Kasumi-1 (cell line): ENCODE results near the gene PXYLP1.

Experiments used
- DNase-seq, 2 experiments: peaks; one replicate each; lab custom pipeline; 2025; lab: John Stamatoyannopoulos, UW

The PXYLP1 gene

GRCh38 chr3:141250342-141250741 is 18.7 kb downstream of the PXYLP1 start:
- DNase-seq, result no peak

- DNase-seq, result no peak
These were observed 19.2 kb downstream of the PXYLP1 start for GRCh38 chr3:141250828-141251227.

DNA sequence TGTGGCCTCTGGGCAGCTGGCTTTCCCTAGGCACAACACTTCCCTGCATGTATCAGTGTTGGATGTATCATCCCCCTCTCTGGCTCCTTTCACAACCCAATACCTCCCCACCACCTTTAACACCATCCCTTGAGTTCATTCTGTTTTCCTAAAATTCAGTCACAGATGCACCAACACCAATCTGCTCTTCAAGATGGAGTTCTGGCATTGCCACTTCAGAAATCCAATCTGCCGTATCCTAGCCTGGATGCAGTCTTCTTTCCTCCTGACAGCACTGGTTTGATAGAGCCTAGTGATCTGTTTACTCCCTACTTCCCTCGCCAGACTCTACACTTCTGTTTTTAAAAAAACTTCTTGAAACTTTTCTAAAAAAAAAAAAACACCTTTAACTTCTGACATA is 21.7 kb downstream of the PXYLP1 start:
- DNase-seq, result no peak

- no peak for DNase-seq
These were observed 22.2 kb downstream of the PXYLP1 start for GRCh38 chr3:141253811-141254210.

- no peak for DNase-seq
These were observed 23.7 kb downstream of the PXYLP1 start for GRCh38 chr3:141255137-141255845.

DNA sequence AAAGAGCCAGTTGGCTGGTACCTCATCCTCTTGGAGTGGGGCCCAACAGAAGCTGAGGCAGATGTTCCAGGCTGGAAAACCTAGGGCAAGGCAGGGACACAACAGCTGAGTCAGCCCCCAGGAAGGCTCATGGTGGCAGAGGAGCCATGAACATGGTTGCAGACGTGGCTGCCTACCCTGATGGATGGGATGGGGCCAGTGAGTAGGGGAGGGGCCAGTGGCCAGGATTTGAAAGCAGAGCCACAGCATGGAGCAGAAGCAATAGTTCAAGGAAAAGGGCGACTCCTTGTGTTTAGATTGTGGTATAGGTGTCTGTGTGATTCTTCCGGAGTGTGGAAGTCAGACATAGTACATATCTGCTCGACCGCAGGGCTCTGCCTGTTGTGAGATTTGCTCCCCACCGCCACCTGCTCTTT is 24.2 kb downstream of the PXYLP1 start:
- no peak for DNase-seq

DNA sequence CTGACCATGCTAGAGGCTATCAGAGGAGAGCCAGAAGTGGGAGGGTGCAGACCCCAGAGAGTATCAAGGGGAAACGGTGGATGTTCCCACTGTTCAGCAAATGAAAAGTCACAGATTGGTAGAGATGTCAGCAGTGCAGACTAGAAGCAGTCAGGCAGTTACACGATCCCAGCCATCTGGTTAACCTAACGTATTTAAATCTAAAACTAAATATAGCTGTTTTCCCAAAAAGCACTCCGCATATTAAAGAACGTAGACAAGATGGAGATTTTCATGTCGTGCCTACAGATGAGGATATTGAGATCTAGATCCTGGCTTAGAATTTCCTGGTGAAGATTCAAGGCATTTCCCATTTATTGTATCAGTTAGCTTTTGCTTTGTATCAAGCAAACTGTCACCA is 25.2 kb downstream of the PXYLP1 start:
- no peak for DNase-seq

DNA sequence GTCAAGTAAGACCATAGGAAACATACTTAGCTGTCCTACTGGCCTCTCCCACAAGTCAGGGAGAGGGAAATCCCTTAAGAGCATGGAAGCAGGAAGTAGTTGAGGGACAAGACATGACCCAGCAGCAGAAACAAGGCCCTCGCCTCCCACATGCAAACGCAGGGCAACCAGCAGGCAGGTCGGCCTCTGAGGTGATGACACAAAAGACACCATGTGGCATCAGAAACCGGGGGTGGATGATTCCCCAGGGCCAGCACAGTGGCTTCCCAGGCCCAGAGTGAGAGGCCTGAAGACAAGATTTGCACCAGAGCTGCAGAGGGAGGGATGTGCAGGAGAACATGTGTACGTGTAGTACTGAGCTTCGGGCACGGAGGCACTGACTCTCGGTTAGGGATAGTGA is 26.3 kb downstream of the PXYLP1 start:
- no peak for DNase-seq

- no peak for DNase-seq
These were observed 27.3 kb downstream of the PXYLP1 start for GRCh38 chr3:141258973-141259372.

DNA sequence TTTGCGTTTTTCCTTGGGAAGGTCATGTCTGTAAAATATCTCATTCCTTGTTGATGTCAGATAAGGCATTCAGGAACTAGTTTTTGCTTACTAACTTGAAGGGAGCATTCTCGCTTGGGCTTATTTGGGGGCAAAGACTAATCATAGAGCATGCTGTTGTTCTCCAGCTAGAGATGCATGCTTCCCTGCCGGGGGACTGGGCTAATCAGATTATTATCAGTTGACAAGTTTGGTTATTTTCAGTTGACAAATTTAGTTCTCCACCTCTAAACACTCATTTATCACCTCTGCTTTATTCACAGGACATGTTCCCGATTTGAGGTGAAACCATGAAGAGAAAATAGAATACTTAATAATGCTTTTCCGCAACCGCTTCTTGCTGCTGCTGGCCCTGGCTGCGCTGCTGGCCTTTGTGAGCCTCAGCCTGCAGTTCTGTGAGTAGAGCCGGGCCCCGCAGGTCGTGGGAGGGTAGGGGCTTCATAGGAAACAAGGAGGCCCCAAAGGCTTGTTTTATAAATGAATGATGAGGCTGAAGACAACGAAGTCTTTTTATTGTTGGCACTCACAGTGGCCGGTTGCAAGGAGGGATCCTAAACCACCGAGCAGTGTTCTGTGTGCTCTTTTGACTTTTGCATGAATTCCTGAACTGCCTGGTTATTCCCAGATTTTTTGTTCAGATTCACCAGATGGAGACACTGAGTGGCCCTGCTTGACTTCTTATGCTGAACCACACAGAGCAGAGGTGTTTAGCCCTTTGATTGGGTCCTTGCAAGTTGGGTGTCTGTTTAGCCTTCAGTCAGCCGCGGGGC is 28.4 kb downstream of the PXYLP1 start:
- DNase-seq, result no peak

- no peak for DNase-seq
These were observed 29.0 kb downstream of the PXYLP1 start for GRCh38 chr3:141260630-141260927.

DNA sequence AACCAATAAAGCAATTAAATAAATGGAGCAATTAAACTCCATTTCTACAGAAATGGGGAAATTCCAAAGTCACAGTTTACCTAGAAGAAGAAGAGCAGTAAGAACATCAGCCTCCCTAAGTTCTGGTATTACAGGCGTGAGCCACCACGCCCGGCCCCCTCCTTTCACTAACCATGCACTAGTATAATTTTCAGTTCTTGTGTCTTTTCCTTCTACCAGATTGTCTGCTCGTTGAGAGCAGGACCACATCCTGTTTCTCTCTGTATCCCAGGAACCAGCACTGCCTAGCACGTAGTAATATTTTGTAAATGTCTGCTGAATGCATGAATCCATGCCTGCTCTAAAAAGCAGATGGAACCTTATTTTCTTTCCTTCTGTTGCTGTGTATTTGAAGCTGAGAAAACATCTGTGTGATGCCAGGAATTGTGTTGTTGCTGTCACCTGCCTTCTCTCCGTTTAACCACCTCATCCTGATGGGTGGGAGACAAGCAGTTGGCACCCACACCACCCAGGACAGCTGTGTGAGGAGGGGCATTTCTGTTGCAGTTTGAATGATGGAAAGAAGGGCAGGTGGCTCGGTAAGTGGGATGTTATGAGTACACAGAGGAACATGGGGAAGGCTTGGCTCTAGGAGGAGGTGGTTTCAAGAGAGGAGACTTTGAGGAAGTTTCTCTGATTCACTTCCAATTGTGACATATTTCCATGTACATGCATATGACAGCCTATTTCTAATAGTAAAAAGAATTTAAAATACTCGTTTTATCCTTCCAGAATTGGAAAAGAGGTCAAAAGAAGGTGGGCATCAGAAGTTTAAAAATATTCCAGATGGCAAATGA is 30.1 kb downstream of the PXYLP1 start:
- peak in 1 of 2 experiments; percentile 9 for DNase-seq

DNA sequence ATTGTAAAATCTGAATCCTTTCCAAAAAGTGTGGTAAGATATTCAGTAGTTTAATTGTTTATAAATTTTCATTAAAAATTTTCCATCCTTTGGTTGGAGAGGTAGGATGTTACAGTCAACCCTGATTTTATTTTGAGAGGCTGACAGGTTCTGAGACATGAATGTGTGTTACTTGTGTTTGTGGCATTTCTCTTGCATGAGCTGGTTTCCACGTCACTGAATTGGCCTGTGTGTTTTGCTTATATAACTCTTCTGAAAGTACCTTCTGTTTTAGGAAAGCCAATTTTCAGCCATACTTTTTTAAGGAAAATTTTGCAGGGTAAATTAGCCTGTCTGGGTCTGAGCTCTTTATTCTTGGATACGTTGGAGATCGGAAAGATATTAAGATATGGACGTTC is 30.7 kb downstream of the PXYLP1 start:
- no peak for DNase-seq

DNA sequence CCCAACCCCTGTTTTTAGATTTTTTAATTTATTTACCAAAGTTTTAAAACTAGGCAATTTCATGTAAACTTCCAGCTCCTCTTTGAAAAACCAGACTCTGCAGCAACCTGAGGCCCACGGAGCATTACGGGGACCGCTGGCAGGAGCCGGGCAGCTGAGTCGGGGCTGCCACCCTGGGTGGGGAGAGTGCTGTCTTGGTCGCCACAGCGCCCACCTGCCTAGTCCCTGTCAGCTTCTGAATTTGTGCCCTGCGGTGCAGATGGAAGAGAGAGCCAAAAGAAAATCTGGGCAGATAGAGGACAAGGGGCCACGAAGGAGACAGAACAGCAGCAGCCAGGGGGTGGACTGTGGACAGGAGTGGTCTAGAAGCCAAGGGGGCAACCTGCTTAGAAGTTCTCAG is 34.6 kb downstream of the PXYLP1 start:
- DNase-seq, result no peak

DNA sequence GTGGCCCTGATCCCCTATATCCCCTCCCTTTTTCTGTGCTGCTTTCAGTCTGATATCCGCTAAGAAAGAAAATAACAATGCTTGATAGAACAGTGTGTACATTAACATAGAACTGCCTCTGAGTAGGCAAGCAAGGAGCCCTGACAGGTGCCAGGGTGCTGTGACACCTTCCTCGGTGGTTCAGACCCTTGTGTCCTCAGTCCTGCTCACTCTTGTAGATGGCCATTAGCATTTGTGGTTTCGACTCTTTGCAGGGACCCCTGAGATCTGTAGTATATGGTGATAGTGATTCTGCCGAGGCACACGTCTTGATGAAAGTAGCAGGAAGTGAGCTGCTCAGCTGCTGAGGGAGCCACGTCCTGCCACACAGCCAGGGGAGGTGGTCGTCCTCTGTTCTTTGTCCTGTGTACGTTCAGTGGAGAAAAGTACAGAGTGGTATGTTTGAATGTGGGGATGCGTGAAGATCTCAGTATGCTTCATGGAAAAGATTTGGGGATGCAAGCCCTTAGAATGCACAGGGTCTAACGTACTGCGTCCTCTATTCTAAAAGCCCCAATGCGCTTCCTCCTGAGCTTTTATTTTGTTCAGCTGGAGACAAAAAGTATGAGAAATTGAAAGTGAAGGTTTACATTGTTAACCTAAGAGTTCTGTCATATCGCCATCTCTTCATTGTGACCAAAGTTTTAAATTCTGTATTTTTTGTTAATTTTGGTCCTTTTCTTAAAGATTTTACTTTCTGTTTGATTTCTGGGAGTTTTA is 35.4 kb downstream of the PXYLP1 start:
- peak in 1 of 2 experiments; percentile 22 for DNase-seq

- DNase-seq, result no peak
These were observed 36.0 kb downstream of the PXYLP1 start for GRCh38 chr3:141267629-141268028.

GRCh38 chr3:141268306-141268705 is 36.7 kb downstream of the PXYLP1 start:
- DNase-seq, result no peak

- DNase-seq, result no peak
These were observed 37.2 kb downstream of the PXYLP1 start for GRCh38 chr3:141268791-141269190.

DNA sequence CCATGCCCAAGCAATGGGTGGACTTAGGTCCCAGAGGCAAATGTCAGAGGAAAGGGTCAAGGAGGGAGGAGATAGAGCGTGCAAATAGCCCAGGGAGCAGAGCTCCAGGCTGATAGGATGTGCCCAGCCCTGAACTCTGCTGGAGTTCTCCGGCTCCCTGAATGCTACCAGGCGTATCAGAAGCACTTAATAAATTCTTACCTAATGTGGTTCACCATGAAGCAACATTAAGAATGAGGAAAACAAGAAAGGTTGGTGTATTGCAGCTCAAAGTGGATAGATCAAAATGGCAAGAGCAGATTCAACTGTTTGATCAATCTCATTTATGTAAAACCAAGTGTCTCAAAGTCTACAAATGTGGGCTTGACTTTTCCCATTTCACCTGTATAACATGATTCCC is 38.3 kb downstream of the PXYLP1 start:
- DNase-seq, result no peak

DNA sequence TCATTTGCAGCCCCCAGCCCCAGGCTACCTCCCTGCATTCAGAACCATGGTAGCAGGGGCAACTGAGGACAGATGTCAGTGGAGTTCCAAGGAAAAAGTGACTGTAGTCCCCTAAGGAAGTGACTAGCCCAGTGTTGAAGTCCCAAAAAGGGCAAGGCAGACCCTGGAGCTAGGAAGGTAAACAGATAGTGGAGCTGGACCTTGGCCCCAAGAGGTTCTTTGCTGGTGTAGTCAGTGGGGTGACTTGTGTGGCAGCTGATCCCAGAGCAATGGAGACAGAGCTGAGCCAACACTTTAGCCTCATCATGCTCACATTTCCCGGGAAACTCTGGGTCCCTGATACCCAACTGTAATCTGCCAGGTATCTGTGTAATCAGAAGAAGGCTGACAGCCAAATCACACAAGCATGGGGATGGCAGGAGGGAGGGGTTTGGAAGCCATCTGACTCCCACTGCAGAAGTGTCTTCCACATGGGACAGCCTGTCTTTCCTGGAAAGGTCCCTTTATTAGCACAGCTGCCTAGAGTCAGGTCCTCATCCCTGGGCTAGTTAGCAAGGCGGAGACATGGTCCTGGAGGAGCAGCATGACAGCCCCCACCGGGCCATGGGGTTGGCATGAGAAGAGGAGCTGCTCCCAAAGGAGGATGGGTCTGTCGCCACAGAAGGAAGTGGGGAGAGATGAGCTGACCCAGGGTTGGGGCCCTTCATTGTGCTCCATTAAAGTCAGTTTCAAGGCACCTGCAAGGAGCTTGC is 39.8 kb downstream of the PXYLP1 start:
- DNase-seq, result no peak

DNA sequence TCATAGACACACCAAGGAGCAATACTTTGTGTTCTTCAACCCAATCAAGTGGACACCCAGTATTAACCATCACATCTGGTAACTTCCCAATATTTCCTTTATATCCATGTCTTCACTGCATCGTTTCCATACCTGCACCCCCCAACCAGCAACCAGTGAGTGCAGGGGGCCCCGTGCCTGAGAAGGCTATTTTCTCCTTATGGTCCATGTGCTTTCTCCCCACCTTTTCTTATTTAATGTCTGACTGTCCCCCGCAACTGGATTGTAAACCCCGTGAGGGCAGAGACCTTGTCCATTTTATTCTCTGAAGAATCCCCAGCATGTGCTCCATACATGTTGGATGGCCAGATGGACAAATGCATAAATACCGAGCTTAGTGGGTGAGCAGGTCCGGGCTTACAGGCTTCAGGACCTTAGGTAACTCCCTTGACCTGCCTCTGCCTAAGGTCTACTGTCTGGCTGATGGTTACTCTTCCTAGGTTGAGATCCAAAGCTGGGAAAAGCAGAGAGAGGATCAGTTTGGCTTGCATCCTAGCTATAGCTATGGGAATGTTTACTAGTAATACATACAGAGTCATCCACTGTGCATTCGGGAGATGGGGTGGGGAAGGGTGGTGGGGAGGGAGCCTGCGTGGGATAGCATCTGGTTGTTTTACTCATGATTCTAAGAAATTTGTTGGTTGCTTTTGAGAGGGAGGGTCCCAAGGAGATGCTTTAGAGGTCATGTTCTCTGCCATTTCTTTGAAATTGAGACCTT is 41.5 kb downstream of the PXYLP1 start:
- DNase-seq, result no peak
